Embryonic facial prominence (tissue), 1 donor: ENCODE data around the gene TULP1.

Experiments used
- DNase-seq: peaks from one replicate; pipeline ENCODE4 v3.0.0-alpha.2; 2016; ENCODE audit errors: extremely low spot score

Gene TULP1

GRCh38 chr6:35496841-35497570, 15.7 kb downstream of the TULP1 start, which contains the start of gene TEAD3:
TEAD3 (minus strand) TSS chr6:35497079.
- peak; percentile 79 for DNase-seq

DNA sequence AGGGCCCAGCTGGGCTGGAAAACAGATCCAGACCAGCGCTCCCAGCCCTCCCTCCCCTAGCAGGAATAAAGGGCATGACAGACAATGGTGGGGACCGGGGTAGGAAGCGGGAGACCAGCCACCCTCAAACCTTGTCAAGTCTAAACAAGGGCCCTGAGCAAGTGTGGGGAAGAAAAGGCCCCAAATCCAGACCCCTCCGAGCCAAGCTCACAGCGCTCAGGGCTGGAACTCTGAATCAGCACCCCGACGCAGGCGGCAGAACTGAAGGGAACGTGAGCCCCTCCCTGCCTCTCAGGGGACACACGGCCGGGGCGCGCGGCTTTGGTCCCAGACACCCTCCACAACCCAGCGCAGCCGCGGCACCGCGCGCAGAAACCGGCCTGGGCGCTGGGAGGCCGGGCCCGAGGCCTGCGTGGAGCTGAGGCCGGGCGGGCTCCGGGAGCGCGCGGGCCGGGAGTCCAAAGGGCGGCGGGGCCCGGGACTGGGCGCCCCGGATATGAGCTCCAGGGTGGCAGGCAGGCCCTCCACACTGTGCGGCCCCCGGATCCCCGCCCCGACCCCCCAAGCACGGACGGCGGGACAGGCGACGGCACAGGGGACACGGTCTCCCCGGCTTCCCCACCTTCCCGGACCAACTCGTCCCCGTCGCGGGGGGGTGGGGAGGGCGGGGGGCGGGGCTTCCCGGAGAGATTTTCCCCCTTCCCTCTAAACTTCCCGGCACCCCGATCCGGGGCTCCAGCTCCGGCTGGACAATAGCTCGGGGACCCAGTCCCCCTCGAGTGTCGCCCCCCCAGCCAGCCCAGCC, 16.5 kb downstream of the TULP1 start:
- no peak for DNase-seq

GRCh38 chr6:35495258-35496035, 17.2 kb downstream of the TULP1 start:
- no peak for DNase-seq

GRCh38 chr6:35494161-35494563, 18.5 kb downstream of the TULP1 start:
- DNase-seq = no peak

GRCh38 chr6:35493307-35493983, 19.3 kb downstream of the TULP1 start:
- no peak for DNase-seq

- no peak for DNase-seq
These were observed 19.8 kb downstream of the TULP1 start for GRCh38 chr6:35492974-35493284.

DNA sequence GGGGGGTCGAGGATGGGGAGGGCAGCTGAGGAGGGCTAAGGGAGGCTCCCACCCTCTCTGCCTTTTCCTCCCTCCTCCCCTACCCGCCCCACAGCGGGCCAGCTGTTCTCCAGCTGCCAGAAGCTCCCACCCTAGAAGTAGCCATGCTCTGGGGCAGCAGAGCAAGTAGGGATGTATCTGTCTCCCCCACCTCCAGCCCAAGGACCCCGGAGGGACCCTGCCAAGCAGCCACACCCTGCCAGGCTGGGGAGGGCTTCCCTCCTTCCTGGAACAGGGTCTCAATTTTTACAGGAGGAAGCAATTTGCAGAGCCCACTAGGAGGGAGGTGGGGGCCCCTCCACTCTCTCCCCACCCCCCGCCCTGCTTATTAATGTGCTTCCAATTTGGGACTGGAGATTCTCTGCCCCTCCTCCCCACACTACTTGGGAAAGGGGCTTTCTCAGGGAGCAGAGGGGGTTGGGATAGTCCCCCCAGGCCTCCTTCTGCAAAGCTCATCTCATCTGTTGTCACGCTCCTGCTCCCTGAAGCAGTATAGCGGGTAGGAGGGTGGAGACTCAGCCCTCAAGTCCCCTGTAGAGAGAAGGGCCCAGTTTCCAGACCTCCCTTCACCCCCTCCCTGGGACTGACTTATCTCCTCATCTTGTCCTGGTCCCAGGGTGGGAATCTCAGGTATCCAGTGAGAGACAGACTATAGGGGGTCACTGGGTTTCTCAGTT, 20.3 kb downstream of the TULP1 start:
- peak; percentile 74 for DNase-seq

DNA sequence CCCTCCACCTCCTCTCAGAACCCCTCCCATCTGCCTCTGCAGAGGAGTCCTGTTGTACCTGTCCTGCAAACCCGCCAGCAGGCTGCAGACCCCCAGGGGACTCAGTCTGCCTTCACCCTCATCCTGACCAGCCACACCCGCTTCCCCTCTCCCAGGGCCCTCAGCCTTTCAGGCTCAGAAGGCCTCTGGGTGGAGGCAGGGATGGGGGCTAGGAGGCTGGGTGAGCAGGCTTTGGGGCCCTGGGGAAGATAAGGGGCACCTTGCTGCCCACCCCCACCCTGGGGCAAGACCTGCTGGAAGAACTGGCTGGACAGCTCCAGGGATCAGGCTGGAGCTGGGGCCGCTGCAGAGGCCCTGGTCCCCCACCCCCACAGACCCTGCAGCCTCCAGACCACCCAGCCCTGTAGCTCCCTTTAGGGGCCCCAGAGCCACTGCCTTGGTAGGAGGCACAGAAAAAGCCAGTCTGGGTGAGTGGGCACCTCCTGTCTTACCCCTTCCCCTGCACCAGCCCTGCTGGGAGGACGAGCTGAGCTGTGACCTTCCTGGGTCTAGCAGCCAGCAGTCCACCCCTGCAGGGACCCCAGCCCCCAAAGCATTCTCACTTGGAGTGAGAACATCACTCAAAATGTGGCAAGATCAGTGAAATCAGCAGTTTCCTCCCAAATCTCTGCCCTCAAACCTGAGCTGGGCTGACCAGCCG, 21.0 kb downstream of the TULP1 start:
- no peak for DNase-seq

DNA sequence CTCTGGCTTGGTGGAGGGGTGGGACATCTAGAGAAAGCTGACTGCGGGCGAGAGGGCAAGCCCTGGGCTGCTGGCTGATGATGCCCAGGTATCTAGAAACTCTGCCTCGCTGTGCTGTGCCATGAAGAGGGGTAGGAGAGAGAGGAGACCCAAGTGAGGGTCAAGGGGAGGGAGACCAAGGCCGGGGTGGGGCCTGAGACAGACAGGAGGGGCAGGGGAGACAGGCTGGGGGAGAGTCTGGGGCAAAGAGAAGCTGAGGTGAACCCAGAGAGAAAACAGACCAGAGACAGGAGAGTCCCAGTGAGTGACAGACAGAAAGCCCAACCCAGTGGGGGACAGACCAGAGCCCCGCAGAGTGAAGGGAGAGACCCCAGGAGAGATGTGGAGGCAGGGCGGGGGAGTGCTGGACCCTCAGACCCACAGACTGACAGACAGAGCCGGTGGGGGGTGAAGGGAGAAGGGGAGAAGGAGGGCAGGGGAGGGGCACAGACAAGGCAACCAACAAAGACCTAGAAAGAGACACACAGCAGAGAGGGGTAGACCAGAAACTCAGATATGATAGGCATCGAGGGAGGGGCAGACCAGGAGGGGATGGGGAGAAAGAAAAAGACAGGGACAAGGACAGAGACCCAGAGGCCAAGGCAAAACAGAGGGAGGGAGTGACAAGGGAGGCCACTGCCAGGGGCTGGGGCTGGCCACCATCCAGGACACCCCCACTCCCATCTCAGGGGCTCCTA, 21.7 kb downstream of the TULP1 start:
- DNase-seq = no peak

- no peak for DNase-seq
These were observed 22.5 kb downstream of the TULP1 start for GRCh38 chr6:35489995-35490791.

DNA sequence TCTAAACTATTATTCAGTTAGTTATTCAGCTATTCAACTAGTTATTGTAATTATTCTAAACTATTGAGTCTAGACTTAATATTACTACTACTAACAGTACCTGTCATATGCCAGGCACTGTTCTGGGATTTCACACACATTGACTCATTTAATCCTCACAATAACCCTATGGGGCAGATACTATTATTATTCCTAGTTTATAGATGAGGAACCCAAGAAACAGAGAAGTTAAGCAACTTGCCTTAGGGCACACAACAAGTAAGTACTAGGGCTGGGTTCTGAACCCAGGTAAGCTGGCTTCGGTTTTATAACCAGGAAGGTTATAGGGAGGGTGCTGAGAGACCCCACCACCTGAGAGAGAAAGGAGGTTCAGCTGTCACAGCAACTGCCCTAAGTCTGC, 23.6 kb downstream of the TULP1 start:
- DNase-seq = no peak

DNA sequence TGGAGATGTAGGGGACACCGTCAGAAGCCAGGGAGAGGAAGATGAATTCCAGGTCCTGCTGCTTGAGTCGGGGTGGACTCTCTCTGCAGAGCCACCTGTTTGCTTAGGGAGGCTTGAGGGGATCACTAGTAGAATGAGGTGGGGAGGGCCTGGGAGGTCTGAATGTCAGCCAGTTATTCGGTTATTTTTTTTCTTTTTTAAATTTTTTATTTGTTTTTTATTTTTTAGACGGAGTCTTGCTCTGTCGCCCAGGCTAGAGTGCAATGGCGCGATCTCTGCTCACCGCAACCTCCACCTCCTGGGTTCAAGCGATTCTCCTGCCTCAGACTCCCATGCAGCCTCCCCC, 24.2 kb downstream of the TULP1 start:
- no peak for DNase-seq

DNA sequence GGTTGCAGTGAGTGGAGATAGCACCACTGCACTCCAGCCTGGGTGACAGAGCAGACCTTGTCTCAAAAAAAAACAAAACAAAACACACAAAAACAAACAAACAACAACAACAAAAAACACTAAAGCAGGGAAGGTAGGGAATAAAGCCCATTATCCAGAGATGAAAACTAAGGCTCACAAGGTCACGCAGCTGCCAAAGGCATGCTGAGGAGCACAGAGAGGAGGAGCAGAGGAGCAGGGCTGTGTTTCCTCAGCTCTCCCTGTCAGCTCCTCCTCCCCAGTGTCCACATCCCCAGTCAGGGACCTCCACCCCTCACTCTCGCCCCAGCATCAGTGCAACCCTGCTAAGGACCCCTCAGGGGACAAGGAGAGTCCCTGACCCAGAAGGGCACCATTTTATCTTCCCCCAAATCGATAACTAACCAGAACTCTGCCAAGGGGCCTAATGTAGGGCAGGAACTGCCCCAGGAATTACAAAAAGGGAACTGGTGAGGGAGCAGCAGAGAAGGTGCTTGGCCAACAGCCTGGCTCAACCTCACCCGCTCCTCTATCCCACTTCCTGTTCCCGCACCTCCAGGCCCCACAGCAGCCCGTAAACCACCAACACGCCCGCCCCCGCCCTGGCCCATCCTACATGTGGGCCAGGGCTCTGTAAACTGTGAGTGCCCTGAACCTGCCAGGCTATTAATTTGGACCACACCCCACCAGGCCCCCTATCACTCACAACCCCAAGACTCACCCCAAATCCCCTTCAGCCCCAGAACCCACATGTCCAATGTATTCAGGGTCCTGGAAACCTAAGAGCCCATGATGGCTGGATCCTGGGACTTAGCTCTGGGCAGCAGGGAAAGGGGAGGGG, 24.8 kb downstream of the TULP1 start:
- DNase-seq = no peak

DNA sequence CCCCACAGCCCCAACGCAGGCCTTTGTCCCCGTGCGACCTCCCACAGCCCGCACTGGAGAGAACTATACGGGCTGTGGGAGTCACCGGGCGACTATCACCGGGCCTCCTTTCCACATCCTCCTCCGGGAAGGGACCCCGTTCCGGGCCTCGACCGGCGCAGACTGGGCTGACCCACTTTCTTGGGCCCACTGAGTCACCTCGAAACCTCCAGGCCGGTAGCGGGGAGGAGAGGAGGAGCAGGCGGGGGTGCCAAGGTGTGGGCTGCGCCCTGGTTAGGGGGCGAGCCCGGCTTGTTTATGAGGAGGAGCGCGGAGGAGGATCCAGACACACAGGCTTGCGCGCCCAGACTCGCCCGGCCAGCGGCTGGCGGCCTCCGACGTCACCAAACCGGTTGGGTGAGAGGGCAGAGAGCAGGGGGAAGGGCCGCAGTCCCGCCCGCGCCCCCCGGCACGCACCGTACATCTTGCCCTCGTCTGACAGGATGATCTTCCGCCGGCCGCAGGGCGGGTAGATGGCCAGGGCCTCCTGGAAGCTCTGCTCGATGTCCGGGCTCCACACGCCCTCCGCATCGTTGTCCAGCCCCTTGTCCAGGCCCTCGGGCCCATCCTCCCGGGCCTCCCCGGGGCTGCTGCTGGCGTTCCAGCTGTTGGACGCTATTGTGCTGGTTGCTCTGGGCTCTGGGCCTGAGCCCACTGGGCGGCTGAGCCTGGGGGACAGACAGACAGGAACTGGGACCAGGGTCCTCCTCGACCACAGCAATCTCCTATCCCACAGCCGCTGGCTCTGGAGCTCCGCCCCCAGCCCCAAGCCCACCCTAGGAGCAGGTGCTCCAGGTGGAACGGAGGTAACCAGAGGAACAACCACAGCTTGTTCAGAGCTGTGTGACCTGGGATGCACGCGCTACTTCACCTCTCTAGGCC, 26.4 kb downstream of the TULP1 start:
- no peak for DNase-seq

DNA sequence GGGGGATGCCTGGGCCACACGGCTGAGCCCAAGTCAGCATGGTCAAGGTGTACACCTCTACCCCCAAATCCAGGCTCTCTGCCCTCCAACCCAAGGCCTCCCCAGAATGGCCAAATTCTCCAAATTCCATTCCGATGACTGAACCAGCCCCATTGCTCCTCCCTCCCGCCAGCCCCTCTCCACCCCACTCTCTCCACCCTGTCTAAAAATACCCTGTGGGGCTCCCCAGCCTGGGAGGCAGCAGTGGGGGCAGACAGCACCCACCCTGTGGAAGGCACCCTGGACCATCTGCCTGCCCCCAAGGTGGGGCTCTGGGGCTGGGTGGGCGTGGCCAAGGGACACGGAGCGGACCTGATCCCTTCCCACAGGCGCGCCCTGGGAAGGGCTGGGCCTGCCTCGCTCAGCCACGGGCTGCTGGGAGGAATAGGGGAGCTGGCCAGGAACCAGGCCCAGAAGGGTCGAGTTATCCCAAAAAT, 27.3 kb downstream of the TULP1 start:
- DNase-seq = no peak

DNA sequence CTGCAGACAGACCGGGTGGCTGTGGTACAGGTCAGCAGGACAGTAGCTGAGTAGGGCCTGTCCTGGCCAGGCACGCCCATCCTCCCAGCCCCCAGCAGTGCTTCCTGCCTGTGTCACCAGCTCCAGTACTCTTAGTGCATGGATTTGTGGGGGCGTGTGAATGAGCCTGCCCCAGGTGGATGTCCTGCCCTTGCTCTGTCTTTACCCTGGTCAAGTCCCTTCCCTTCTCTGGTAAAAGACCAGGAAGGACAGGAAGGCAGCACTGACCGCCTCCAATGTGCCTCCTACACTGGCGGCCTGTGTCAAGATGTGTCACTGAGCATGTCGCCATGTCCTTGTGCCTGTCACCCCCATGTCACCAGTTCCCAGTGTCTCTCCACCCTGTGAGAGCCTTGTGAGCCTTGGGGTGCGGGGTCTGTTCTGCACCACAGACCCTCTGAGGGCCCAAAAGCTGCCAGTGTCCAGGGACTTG, 27.7 kb downstream of the TULP1 start:
- no peak for DNase-seq
